ENCODE results near the gene TRAIP. TPM values are rescaled to one million over a fixed set of nuclear protein-coding genes. Genes with fewer than 3 reads are reported as not detected.
A peak's percentile ranks its signal among the peaks of the same experiment; 100 is the strongest.

Gene TRAIP
- total and polyA plus RNA-seq, 5 donors from 2014 or later, result 0.52 to 7.9 (median 2.4) TPM

DNA sequence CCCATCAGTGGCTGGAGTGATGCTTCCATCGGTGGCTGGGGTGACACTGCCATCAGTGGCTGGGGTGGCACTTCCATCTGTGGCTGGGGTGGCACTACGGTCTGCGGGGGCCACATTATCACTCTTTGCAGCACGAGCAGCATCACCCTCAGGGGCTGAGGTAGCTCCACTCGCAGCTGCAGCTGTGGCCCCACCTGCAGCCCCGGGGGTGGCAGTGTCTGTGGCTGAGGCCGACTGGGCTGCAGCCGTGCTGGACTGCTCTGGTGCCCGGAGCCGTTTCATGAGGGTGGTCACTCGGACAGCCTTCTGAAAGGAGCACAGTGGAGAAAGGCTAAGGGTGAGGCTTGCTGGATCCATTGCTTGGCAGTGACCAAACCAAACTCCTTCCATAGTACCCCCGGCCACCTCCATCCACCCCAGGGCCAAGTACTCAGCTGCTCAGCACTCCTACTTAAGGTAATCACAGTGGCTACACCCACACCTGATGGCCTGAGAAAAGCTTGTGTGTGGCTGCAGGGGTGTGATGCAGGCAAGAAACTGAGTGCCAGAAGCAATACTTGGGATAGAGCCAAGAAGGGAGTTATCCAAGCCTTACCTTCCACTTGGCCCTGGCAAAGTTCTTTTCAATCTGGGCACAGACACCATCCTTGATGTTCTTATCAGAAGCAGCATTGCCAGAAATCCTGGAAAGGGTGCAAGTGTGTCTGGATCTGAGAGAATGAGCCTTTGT lies 3.4 kb upstream of the TRAIP start:
- Histone ChIP-seq H3K27me3 (ENCODE audit: control insufficient read depth, insufficient read depth, low read length) (no peaks in the 10 kb centered on the region), H3K36me3 (ENCODE audit: control insufficient read depth, insufficient read depth, low read length) (no peaks in the 10 kb centered on the region), H3K27ac (ENCODE audit: insufficient read depth, low read length, poor library complexity, severe bottlenecking) (no peak overlapping the region), H3K4me1 (ENCODE audit: control insufficient read depth, insufficient read depth, low read length, poor library complexity, severe bottlenecking) (peaks cover 15% of the 10 kb centered on the region), H3K4me3 (ENCODE audit: low read depth, low read length) (no peak overlapping the region), H3K9me3 (ENCODE audit: control insufficient read depth in 2 of 2, low read length in 2 of 2) (no peaks in the 10 kb centered on the region)
- H3K27me3 Mint-ChIP-seq, result peaks cover 14% of the 10 kb centered on the region
- no peak overlapping the region for H3K27ac Mint-ChIP-seq
- no peak overlapping the region for H3K4me3 Mint-ChIP-seq
- no peaks in the 10 kb centered on the region for H3K9me3 Mint-ChIP-seq
- ATAC-seq (ENCODE audit: low read depth in 2 of 2), result no peak
- peaks cover 3% of the 10 kb centered on the region for H3K36me3 Mint-ChIP-seq
- peaks cover 3 to 18% (median 10%) of the 10 kb centered on the region in 4 donors for H3K4me1 Mint-ChIP-seq
- no peak for DNase-seq

DNA sequence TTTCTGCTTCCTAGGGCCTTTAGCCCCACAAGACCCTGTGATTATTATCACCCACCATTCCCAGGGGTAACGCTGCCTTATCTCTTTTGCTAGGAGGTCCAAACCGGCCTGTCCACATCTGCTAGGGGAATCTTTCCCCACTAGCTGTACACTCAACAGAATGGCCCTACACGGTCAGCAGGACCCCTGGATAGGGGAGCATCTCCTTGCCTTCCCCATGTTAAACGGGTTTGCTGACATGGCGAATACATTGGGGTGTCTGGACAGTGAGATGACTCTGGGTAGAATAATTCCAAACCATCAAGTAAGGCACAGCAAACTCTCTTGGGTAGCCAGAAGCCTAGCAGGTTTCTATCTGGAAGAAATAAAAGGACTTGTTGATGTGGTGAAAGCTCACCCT lies 702 bp downstream of the TRAIP start:
- Mint-ChIP-seq H3K9me3 (no peaks in the 10 kb centered on the region), H3K4me1 (peaks cover 3 to 18% (median 10%) of the 10 kb centered on the region in 4 donors), H3K27me3 (peaks cover 4% of the 10 kb centered on the region), H3K4me3 (peak overlapping the region in 3 of 4 donors; percentile 86 to 97 (median 87)), H3K27ac (peak overlapping the region in 1 of 3 donors; percentile 94), H3K36me3 (no peaks in the 10 kb centered on the region)
- no peaks in the 10 kb centered on the region for H3K27me3 ChIP-seq (ENCODE audit: control insufficient read depth, insufficient read depth, low read length)
- peak overlapping the region; percentile 74 for H3K27ac ChIP-seq (ENCODE audit: insufficient read depth, low read length, poor library complexity, severe bottlenecking)
- H3K4me3 ChIP-seq (ENCODE audit: low read depth, low read length), result peak overlapping the region; percentile 73
- DNase-seq (no peak), ATAC-seq (ENCODE audit: low read depth in 2 of 2) (no peak)
- peaks cover 15% of the 10 kb centered on the region for H3K4me1 ChIP-seq (ENCODE audit: control insufficient read depth, insufficient read depth, low read length, poor library complexity, severe bottlenecking)
- no peaks in the 10 kb centered on the region for H3K9me3 ChIP-seq (ENCODE audit: control insufficient read depth in 2 of 2, low read length in 2 of 2)
- H3K36me3 ChIP-seq (ENCODE audit: control insufficient read depth, insufficient read depth, low read length), result no peaks in the 10 kb centered on the region

DNA sequence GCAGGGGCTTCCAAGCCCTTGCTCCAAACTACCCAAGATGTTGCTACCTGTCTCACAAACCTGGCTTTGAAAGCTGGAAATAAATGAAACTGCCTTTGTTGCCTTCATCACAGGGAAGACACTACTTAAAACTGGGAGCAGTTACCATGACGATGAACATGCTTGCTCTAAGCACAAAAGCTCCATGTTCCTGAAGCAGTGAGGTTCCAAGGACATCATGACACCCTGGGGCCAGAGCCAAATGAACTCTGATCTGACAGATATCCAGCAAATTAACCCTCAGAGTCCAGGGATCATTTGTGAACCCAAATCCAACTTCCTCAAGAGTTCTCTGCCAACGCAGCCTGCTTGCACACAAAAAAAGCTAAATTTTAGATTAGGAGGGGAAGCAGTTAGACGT lies 10.7 kb downstream of the TRAIP start:
- ATAC-seq (ENCODE audit: low read depth in 2 of 2) (no peak), DNase-seq (no peak)
- no peaks in the 10 kb centered on the region for H3K9me3 Mint-ChIP-seq
- H3K36me3 Mint-ChIP-seq, result no peaks in the 10 kb centered on the region
- H3K4me1 Mint-ChIP-seq, result no peaks in the 10 kb centered on the region
- no peaks in the 10 kb centered on the region for H3K27me3 Mint-ChIP-seq
- H3K9me3 ChIP-seq (ENCODE audit: control insufficient read depth in 2 of 2, low read length in 2 of 2), result no peaks in the 10 kb centered on the region
- peak overlapping the region in 1 of 3 donors; percentile 41 for H3K27ac Mint-ChIP-seq
- no peak overlapping the region for H3K27ac ChIP-seq (ENCODE audit: insufficient read depth, low read length, poor library complexity, severe bottlenecking)
- no peaks in the 10 kb centered on the region for H3K27me3 ChIP-seq (ENCODE audit: control insufficient read depth, insufficient read depth, low read length)
- H3K4me3 ChIP-seq (ENCODE audit: low read depth, low read length), result no peak overlapping the region
- no peaks in the 10 kb centered on the region for H3K36me3 ChIP-seq (ENCODE audit: control insufficient read depth, insufficient read depth, low read length)
- no peak overlapping the region for H3K4me3 Mint-ChIP-seq
- no peaks in the 10 kb centered on the region for H3K4me1 ChIP-seq (ENCODE audit: control insufficient read depth, insufficient read depth, low read length, poor library complexity, severe bottlenecking)

DNA sequence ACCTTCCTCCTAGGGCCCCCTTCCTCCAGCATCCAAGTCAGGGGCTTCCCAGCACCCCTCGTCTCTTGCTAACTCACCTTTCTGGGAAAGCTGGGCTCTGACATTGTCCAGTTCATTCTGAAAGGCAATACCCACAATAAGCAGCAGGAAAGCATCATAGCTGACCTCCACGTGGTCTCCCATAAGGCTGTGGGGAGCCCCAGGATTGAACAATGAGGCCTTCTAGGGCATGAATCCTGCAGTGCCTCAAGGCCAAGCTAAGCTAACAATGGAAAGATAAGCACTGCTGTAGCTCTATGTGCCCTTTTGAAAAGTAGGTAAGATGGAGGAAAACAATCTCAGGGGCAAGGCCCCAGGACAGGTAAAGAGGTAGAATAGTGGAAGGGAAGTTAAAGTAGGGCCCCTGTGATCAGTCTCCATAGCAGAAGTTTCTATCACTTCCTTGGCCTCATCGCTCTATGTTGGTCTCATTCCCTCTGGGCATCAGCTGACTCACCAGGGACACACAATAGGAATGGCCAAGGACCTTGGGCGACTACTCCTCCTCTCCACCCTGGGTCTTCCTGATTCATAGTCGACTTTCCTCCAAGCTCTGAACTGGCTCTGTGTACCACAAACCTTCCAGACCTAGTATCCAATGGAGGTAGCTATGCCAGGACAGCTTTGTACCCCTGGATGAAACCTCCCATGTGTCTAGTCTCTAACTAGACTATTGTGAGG lies 11.7 kb downstream of the TRAIP start:
- H3K36me3 Mint-ChIP-seq, result no peaks in the 10 kb centered on the region
- H3K36me3 ChIP-seq (ENCODE audit: control insufficient read depth, insufficient read depth, low read length), result no peaks in the 10 kb centered on the region
- H3K27me3 Mint-ChIP-seq, result no peaks in the 10 kb centered on the region
- no peaks in the 10 kb centered on the region for H3K4me1 ChIP-seq (ENCODE audit: control insufficient read depth, insufficient read depth, low read length, poor library complexity, severe bottlenecking)
- no peak overlapping the region for H3K4me3 Mint-ChIP-seq
- H3K4me3 ChIP-seq (ENCODE audit: low read depth, low read length), result no peak overlapping the region
- H3K27me3 ChIP-seq (ENCODE audit: control insufficient read depth, insufficient read depth, low read length), result no peaks in the 10 kb centered on the region
- no peaks in the 10 kb centered on the region for H3K4me1 Mint-ChIP-seq
- DNase-seq (no peak), ATAC-seq (ENCODE audit: low read depth in 2 of 2) (no peak)
- no peak overlapping the region for H3K27ac ChIP-seq (ENCODE audit: insufficient read depth, low read length, poor library complexity, severe bottlenecking)
- H3K27ac Mint-ChIP-seq, result no peak overlapping the region
- no peaks in the 10 kb centered on the region for H3K9me3 ChIP-seq (ENCODE audit: control insufficient read depth in 2 of 2, low read length in 2 of 2)
- H3K9me3 Mint-ChIP-seq, result no peaks in the 10 kb centered on the region

DNA sequence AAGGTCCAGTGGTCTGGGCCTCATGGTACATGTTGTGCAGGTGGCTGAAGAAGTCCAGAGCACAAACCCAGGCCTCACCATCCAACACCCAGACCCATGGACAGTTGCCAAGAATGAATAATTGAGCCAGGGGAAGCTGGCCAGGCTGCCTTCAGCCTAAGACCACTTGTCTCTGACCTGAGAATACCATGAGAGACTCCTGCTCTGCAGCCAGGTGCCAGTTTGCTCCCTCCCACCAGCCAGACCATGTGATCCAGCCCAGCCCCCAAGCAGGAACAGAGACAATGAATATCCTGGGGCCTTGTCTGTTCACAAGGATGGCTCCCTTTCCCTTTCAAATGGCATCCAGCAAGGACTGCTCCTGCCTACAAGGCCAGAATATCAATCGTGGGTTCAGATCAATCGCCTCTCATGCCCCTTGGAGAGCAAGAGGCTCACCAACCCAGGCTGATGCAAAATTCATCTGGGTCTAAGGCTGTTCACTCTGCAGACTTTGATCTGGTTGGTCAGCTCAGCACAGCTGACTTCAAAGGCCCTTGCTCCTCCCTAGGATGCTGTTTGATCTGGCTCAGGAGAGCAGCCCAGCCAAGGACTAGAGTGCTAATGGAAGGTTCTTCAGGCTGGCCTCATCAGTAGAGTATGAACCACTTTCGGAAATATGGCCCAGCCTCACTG lies 13.4 kb downstream of the TRAIP start:
- no peak overlapping the region for H3K27ac ChIP-seq (ENCODE audit: insufficient read depth, low read length, poor library complexity, severe bottlenecking)
- ATAC-seq (ENCODE audit: low read depth in 2 of 2) (no peak), DNase-seq (no peak)
- H3K4me3 ChIP-seq (ENCODE audit: low read depth, low read length), result no peak overlapping the region
- H3K27ac Mint-ChIP-seq, result peak overlapping the region in 1 of 3 donors; percentile 81
- H3K27me3 ChIP-seq (ENCODE audit: control insufficient read depth, insufficient read depth, low read length), result no peaks in the 10 kb centered on the region
- H3K4me1 Mint-ChIP-seq, result peaks cover 0 to 6% (median 2%) of the 10 kb centered on the region in 4 donors
- no peaks in the 10 kb centered on the region for H3K4me1 ChIP-seq (ENCODE audit: control insufficient read depth, insufficient read depth, low read length, poor library complexity, severe bottlenecking)
- no peaks in the 10 kb centered on the region for H3K27me3 Mint-ChIP-seq
- no peaks in the 10 kb centered on the region for H3K9me3 ChIP-seq (ENCODE audit: control insufficient read depth in 2 of 2, low read length in 2 of 2)
- H3K9me3 Mint-ChIP-seq, result no peaks in the 10 kb centered on the region
- no peaks in the 10 kb centered on the region for H3K36me3 ChIP-seq (ENCODE audit: control insufficient read depth, insufficient read depth, low read length)
- no peak overlapping the region for H3K4me3 Mint-ChIP-seq
- peaks cover 3% of the 10 kb centered on the region for H3K36me3 Mint-ChIP-seq

DNA sequence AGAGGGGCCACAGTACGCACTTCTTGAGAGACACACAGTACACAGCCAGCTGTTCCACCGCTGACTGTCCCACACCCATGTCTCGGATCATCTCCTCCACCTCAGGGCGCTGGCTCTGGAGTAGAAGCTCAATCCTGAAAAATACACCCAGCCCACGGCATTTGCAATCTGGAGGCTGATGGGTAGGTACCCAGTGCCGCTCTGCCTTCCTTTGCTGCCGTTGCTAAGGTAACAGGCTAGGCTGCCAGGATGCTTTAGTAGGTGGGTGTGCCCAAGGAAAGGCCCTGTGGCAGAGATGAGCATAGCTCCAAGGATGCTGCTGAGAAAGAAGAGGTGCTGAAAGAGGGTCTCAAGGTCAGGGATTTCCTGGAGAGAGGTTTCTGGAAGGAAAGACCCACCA lies 14.6 kb downstream of the TRAIP start:
- no peak overlapping the region for H3K27ac Mint-ChIP-seq
- H3K9me3 ChIP-seq (ENCODE audit: control insufficient read depth in 2 of 2, low read length in 2 of 2), result no peaks in the 10 kb centered on the region
- no peak for ATAC-seq (ENCODE audit: low read depth in 2 of 2)
- H3K4me3 Mint-ChIP-seq, result no peak overlapping the region
- H3K4me3 ChIP-seq (ENCODE audit: low read depth, low read length), result no peak overlapping the region
- no peaks in the 10 kb centered on the region for H3K27me3 Mint-ChIP-seq
- H3K4me1 Mint-ChIP-seq, result peaks cover 0 to 6% (median 2%) of the 10 kb centered on the region in 4 donors
- H3K36me3 Mint-ChIP-seq, result peaks cover 3% of the 10 kb centered on the region
- no peaks in the 10 kb centered on the region for H3K36me3 ChIP-seq (ENCODE audit: control insufficient read depth, insufficient read depth, low read length)
- H3K27me3 ChIP-seq (ENCODE audit: control insufficient read depth, insufficient read depth, low read length), result no peaks in the 10 kb centered on the region
- DNase-seq, result no peak
- no peaks in the 10 kb centered on the region for H3K4me1 ChIP-seq (ENCODE audit: control insufficient read depth, insufficient read depth, low read length, poor library complexity, severe bottlenecking)
- H3K27ac ChIP-seq (ENCODE audit: insufficient read depth, low read length, poor library complexity, severe bottlenecking), result no peak overlapping the region
- no peaks in the 10 kb centered on the region for H3K9me3 Mint-ChIP-seq

DNA sequence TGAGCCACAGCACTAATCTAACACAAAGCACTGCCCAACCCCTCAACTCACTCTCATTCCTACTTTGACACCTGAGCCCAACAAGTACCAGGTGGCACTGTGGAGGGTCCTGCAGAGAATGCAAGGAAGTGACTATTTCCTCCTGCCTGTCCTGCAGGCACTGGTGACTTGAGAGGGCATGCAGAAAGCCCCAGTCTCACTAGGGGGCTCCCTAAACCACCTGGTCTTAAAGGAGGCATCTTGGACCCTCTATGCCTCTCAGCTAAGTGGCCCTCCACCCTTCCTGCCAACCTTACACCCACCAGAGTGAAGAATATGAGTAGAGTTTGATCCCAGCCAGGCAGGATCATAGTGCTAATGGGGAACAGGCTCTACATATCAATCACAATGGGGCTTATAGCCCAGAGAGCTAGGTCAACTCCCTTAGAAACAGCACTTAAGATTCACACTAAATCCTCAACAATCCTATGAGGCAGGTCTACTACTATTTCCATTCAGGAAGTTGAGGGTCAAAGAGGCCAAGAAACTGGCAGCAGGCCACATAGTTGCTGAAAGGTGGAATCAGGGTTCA lies 15.2 kb downstream of the TRAIP start:
- Histone ChIP-seq H3K36me3 (ENCODE audit: control insufficient read depth, insufficient read depth, low read length) (no peaks in the 10 kb centered on the region), H3K4me1 (ENCODE audit: control insufficient read depth, insufficient read depth, low read length, poor library complexity, severe bottlenecking) (no peaks in the 10 kb centered on the region), H3K9me3 (ENCODE audit: control insufficient read depth in 2 of 2, low read length in 2 of 2) (no peaks in the 10 kb centered on the region), H3K27ac (ENCODE audit: insufficient read depth, low read length, poor library complexity, severe bottlenecking) (no peak overlapping the region), H3K27me3 (ENCODE audit: control insufficient read depth, insufficient read depth, low read length) (no peaks in the 10 kb centered on the region), H3K4me3 (ENCODE audit: low read depth, low read length) (no peak overlapping the region)
- Mint-ChIP-seq H3K9me3 (no peaks in the 10 kb centered on the region), H3K27me3 (no peaks in the 10 kb centered on the region), H3K4me3 (no peak overlapping the region), H3K4me1 (peaks cover 0 to 6% (median 2%) of the 10 kb centered on the region in 4 donors), H3K27ac (no peak overlapping the region), H3K36me3 (peaks cover 3% of the 10 kb centered on the region)
- DNase-seq (peak in 1 of 3 donors; percentile 45), ATAC-seq (ENCODE audit: low read depth in 2 of 2) (no peak)
